TTC549 (cell line): ENCODE measurements around the gene NTN1.
"Not testable (repeated sequence)": the region's sequence is repeated elsewhere in the genome, so short reads cannot be mapped to it uniquely, and the experiment has no call there.

ENCODE experiments used
- FAIRE-seq: peaks from 2 replicates; lab custom pipeline; 2012; peaks lifted over from hg19 to GRCh38; lab: Jason Lieb, UNC

NTN1 gene

GRCh38 chr17:9021158-9021991, at the start of gene NTN1:
TSS of gene NTN1 (plus strand) at chr17:9021510. CDS start at chr17:9022374, 864 bp downstream.
- no peak for FAIRE-seq

GRCh38 chr17:8975091-8975725, 46.1 kb upstream of the NTN1 start:
- no peak for FAIRE-seq

- FAIRE-seq = no peak
Measured at GRCh38 chr17:8976638-8977037, 44.7 kb upstream of the NTN1 start.

GRCh38 chr17:8979715-8980114, 41.6 kb upstream of the NTN1 start:
- no peak for FAIRE-seq

- FAIRE-seq = no peak
Measured at GRCh38 chr17:8981443-8981842, 39.9 kb upstream of the NTN1 start.

GRCh38 chr17:8984225-8984624, 37.1 kb upstream of the NTN1 start:
- FAIRE-seq = not testable (repeated sequence)

- no peak for FAIRE-seq
Measured at GRCh38 chr17:8985054-8985701, 36.1 kb upstream of the NTN1 start.

- FAIRE-seq = no peak
Measured at GRCh38 chr17:8986295-8986694, 35.0 kb upstream of the NTN1 start.

GRCh38 chr17:8988263-8988935, 32.9 kb upstream of the NTN1 start:
- FAIRE-seq = not testable (repeated sequence)

GRCh38 chr17:8991514-8992285, 29.6 kb upstream of the NTN1 start:
- FAIRE-seq = no peak

GRCh38 chr17:8994319-8994718, 27.0 kb upstream of the NTN1 start:
- FAIRE-seq = no peak

- no peak for FAIRE-seq
Measured at GRCh38 chr17:8995711-8996110, 25.6 kb upstream of the NTN1 start.

GRCh38 chr17:8997994-8998628, 23.2 kb upstream of the NTN1 start:
- FAIRE-seq = peak; percentile 25

GRCh38 chr17:9001559-9001958, 19.8 kb upstream of the NTN1 start:
- no peak for FAIRE-seq

GRCh38 chr17:9002227-9002605, 19.1 kb upstream of the NTN1 start:
- FAIRE-seq = no peak

- no peak for FAIRE-seq
Measured at GRCh38 chr17:9002606-9003354, 18.5 kb upstream of the NTN1 start.

GRCh38 chr17:9003355-9004131, 17.8 kb upstream of the NTN1 start:
- no peak for FAIRE-seq

- FAIRE-seq = no peak
Measured at GRCh38 chr17:9004132-9004960, 17.0 kb upstream of the NTN1 start.

- no peak for FAIRE-seq
Measured at GRCh38 chr17:9004961-9005285, 16.4 kb upstream of the NTN1 start.
